CD14-positive monocyte (primary cell): ENCODE data around the gene HES2. TPM values are rescaled to one million over a fixed set of nuclear protein-coding genes. Genes with fewer than 3 reads are reported as not detected.
"Not testable (repeated sequence)": the region's sequence is repeated elsewhere in the genome, so short reads cannot be mapped to it uniquely, and the experiment has no call there.

Experiments used
- DNase-seq, 3 donors: peaks; one replicate each; pipeline ENCODE4 v3.0.0-alpha.2; 2011 to 2022
- H2AFZ ChIP-seq: 2 replicates; pipeline ENCODE4 v1.6.0; 2012; ENCODE audit warnings: mild to moderate bottlenecking, low read depth, low read length, inconsistent platforms; ENCODE audit not compliant: insufficient read depth, poor library complexity, severe bottlenecking
- H3K27ac ChIP-seq, 2 donors: 1 replicate in 1 of 2; 2 replicates in 1 of 2; pipeline ENCODE4 v1.5.1; 2012 to 2013; ENCODE audit warnings: low read length in 2 of 2, control low read depth in 1 of 2, inconsistent platforms in 1 of 2, low read depth in 1 of 2, mild to moderate bottlenecking in 1 of 2
- H3K27me3 ChIP-seq, 2 donors: one replicate each; pipeline versions ENCODE4 v1.6.0 to v1.6.1; 2011 to 2013; ENCODE audit warnings: low read length in 2 of 2; ENCODE audit not compliant: control insufficient read depth in 2 of 2, insufficient read depth in 2 of 2
- H3K36me3 ChIP-seq, 2 donors: replicated peaks in 1 of 2; 1 replicate in 1 of 2; 2 replicates in 1 of 2; pipeline versions ENCODE4 v1.5.1 to v1.6.1; 2012 to 2013; ENCODE audit warnings: low read length in 2 of 2, control low read depth in 1 of 2, inconsistent platforms in 1 of 2, mild to moderate bottlenecking in 1 of 2; ENCODE audit not compliant: insufficient read depth in 2 of 2, control insufficient read depth in 1 of 2
- H3K4me1 ChIP-seq, 2 donors: 1 replicate in 1 of 2; 2 replicates in 1 of 2; pipeline versions ENCODE4 v1.5.1 to v1.6.1; 2012 to 2013; ENCODE audit warnings: low read length in 2 of 2, control low read depth in 1 of 2, inconsistent platforms in 1 of 2, mild to moderate bottlenecking in 1 of 2, moderate library complexity in 1 of 2; ENCODE audit not compliant: insufficient read depth in 2 of 2, control insufficient read depth in 1 of 2
- H3K4me2 ChIP-seq: replicated peaks from 2 replicates; pipeline ENCODE3; 2012; ENCODE audit warnings: low read length, moderate library complexity, mild to moderate bottlenecking; ENCODE audit not compliant: poor library complexity, severe bottlenecking; ENCODE audit errors: extremely low read depth
- H3K4me3 ChIP-seq, 3 experiments: fragments of 200-600 bp in 1 of 3; sonication (generic) in 1 of 3; replicated peaks in 1 of 3; 1 replicate in 2 of 3; 2 replicates in 1 of 3; pipeline ENCODE4 v1.5.1; 2011 to 2013; ENCODE audit warnings: low read length in 3 of 3, mild to moderate bottlenecking in 3 of 3, control low read depth in 2 of 3, low read depth in 2 of 3, inconsistent platforms in 1 of 3, moderate library complexity in 1 of 3
- H3K79me2 ChIP-seq: 2 replicates; pipeline ENCODE4 v1.6.0; 2012; ENCODE audit warnings: mild to moderate bottlenecking, control low read depth, inconsistent platforms, low read length, moderate library complexity; ENCODE audit not compliant: insufficient read depth
- H3K9ac ChIP-seq: 2 replicates; pipeline ENCODE4 v1.6.0; 2017; ENCODE audit warnings: low read length, mild to moderate bottlenecking; ENCODE audit not compliant: insufficient read depth, poor library complexity, severe bottlenecking
- H3K9me3 ChIP-seq, 2 donors: replicated peaks in 1 of 2; 1 replicate in 1 of 2; 2 replicates in 1 of 2; pipeline versions ENCODE4 v1.5.1 to v1.6.1; 2012 to 2013; ENCODE audit warnings: low read length in 2 of 2, control low read depth in 1 of 2; ENCODE audit not compliant: control insufficient read depth in 1 of 2, insufficient read depth in 1 of 2
- H4K20me1 ChIP-seq: 2 replicates; pipeline ENCODE4 v1.6.0; 2012; ENCODE audit warnings: mild to moderate bottlenecking, low read length, control low read depth, moderate library complexity; ENCODE audit not compliant: insufficient read depth
- H3K27ac Mint-ChIP-seq, 7 donors: one replicate each; pipeline ENCODE4 v1.8.0; 2020; ENCODE audit warnings: mild to moderate bottlenecking in 7 of 7, mixed read lengths in 7 of 7, moderate library complexity in 6 of 7, inconsistent platforms in 2 of 7
- H3K27me3 Mint-ChIP-seq, 3 donors: one replicate each; pipeline ENCODE4 v1.8.0; 2021 to 2022; ENCODE audit warnings: low read depth in 3 of 3, mild to moderate bottlenecking in 3 of 3, mixed read lengths in 3 of 3, moderate library complexity in 3 of 3, inconsistent platforms in 1 of 3
- H3K36me3 Mint-ChIP-seq, 2 donors: one replicate each; pipeline ENCODE4 v1.8.0; 2020; ENCODE audit warnings: mixed read lengths in 2 of 2, inconsistent platforms in 1 of 2, mild to moderate bottlenecking in 1 of 2
- H3K4me1 Mint-ChIP-seq: one replicate; pipeline ENCODE4 v1.8.0; 2020; ENCODE audit warnings: mild to moderate bottlenecking, mixed read lengths
- H3K4me3 Mint-ChIP-seq, 2 donors: one replicate each; pipeline ENCODE4 v1.8.0; 2020; ENCODE audit warnings: mild to moderate bottlenecking in 2 of 2, mixed read lengths in 2 of 2, moderate library complexity in 1 of 2
- H3K9me3 Mint-ChIP-seq, 7 donors: one replicate each; pipeline ENCODE4 v1.8.0; 2020 to 2022; ENCODE audit warnings: mixed read lengths in 7 of 7, mild to moderate bottlenecking in 6 of 7, moderate library complexity in 6 of 7, inconsistent platforms in 2 of 7
- CTCF ChIP-seq: fragments of 200-600 bp; IDR thresholded peaks from one replicate; pipeline ENCODE4 v1.8.0; 2022; ENCODE audit warnings: antibody characterized with exemption, mild to moderate bottlenecking
- WGBS: methylation state at CpG from one replicate; pipeline ENCODE4 v1.1.5; 2013; ENCODE audit warnings: missing lambda C conversion rate; ENCODE audit not compliant: insufficient coverage; 5-methylcytosine and 5-hydroxymethylcytosine counted together
- intact Hi-C, 2 donors: fragments of 100-400 bp; cut with micrococcal nuclease; formaldehyde crosslinking; loops; one replicate each; pipeline versions ENCODE4 v1.15.0 to v1.15.1; 2023
- polyA plus RNA-seq, 3 donors: library from polyadenylated mRNA; depleted of rRNA in 1 of 3; unstranded in 2 of 3; stranded (reverse) in 1 of 3; fragments of 300-500 nt in 2 of 3; fragments of >200 nt in 1 of 3; fragmentation: Illumina TruSeq in 2 of 3; gene quantifications; 1 replicate in 2 of 3; 2 replicates in 1 of 3; pipeline ENCODE4 v1.2.3, GENCODE V29; 2012 to 2021

The HES2 gene
- polyA plus RNA-seq, 3 donors, result not detected

GRCh38 chr1:6396998-6397397 lies 22.7 kb downstream of the HES2 start:
- intact Hi-C loops, result loop anchor here in 1 of 2 donors (10.0 kb wide), 2 partner anchors 158 to 402 kb away; partner anchors contain the start of genes NOL9, NPHP4 and TAS1R1

GRCh38 chr1:6395781-6396244 lies 23.9 kb downstream of the HES2 start:
- not testable (repeated sequence) for H3K36me3 ChIP-seq, H3K9me3 ChIP-seq, H3K36me3 Mint-ChIP-seq, H3K27ac Mint-ChIP-seq, H3K27me3 ChIP-seq, DNase-seq, H3K4me2 ChIP-seq, H3K27ac ChIP-seq, H3K4me3 ChIP-seq, H3K9me3 Mint-ChIP-seq, H3K9ac ChIP-seq, H3K79me2 ChIP-seq, H4K20me1 ChIP-seq, H3K4me3 Mint-ChIP-seq, H2AFZ ChIP-seq
- WGBS, result 97% methylated on average over 16 of the region's 34 CpGs
- Mint-ChIP-seq H3K4me1 (peaks cover 25% of the 10 kb centered on the region), H3K27me3 (peaks cover 12 to 22% (median 21%) of the 10 kb centered on the region in 3 donors)
- H3K4me1 ChIP-seq, result peaks cover 18 to 24% of the 10 kb centered on the region in 2 donors
- intact Hi-C loops, result loop anchor here in 1 of 2 donors (10.0 kb wide), 2 partner anchors 159 to 401 kb away; partner anchors contain the start of genes NOL9, NPHP4 and TAS1R1

More at GRCh38 chr1:6396998-6397397, 22.7 kb downstream of the HES2 start:
- Mint-ChIP-seq H3K4me1 (peaks cover 29% of the 10 kb centered on the region), H3K27ac (no peak overlapping the region), H3K27me3 (peaks cover 7 to 18% (median 17%) of the 10 kb centered on the region in 3 donors), H3K9me3 (peaks cover 0 to 6% (median 0%) of the 10 kb centered on the region in 7 donors), H3K4me3 (no peak overlapping the region), H3K36me3 (no peaks in the 10 kb centered on the region)
- Histone ChIP-seq H3K4me2 (no peak overlapping the region), H3K79me2 (no peaks in the 10 kb centered on the region), H4K20me1 (peaks cover 3% of the 10 kb centered on the region), H3K27ac (no peak overlapping the region), H3K9me3 (no peaks in the 10 kb centered on the region), H3K4me1 (peaks cover 18 to 28% of the 10 kb centered on the region in 2 donors), H3K36me3 (no peaks in the 10 kb centered on the region), H3K27me3 (peaks cover 0 to 6% of the 10 kb centered on the region in 2 donors), H3K9ac (no peak overlapping the region), H2AFZ (no peak overlapping the region), H3K4me3 (no peak overlapping the region)
- DNase-seq, result no peak
- no peak for TF ChIP-seq CTCF

- H2AFZ ChIP-seq, H3K4me3 Mint-ChIP-seq, H3K9ac ChIP-seq, H3K36me3 ChIP-seq, H3K27ac ChIP-seq, H3K9me3 Mint-ChIP-seq, H4K20me1 ChIP-seq, H3K4me3 ChIP-seq, H3K79me2 ChIP-seq, H3K27me3 ChIP-seq, H3K36me3 Mint-ChIP-seq, DNase-seq, H3K9me3 ChIP-seq, H3K4me2 ChIP-seq: not testable (repeated sequence)
- Mint-ChIP-seq H3K27me3 (peaks cover 12 to 22% (median 17%) of the 10 kb centered on the region in 3 donors), H3K4me1 (peaks cover 25% of the 10 kb centered on the region), H3K27ac (peak overlapping the region in 2 of 7 donors; percentile 50 to 58)
- WGBS, result 48% methylated on average over 4 of the region's 8 CpGs
- intact Hi-C loops, result loop anchor here in 1 of 2 donors (10.0 kb wide), 2 partner anchors 160 to 400 kb away; partner anchors contain the start of genes NOL9, NPHP4 and TAS1R1
- H3K4me1 ChIP-seq, result peaks cover 18 to 24% of the 10 kb centered on the region in 2 donors
Measured at GRCh38 chr1:6395130-6395529, 24.6 kb downstream of the HES2 start.
